HEK293T (cell line): ENCODE results near the gene PLXNA2.

Experiments
- ELF4 ChIP-seq: fragments of 450-650 bp; IDR thresholded peaks from 2 replicates; pipeline ENCODE4 v1.6.1; 2017; ENCODE audit warnings: antibody characterized with exemption
- FOXK2 ChIP-seq: fragments of 450-650 bp; IDR thresholded peaks from 2 replicates; pipeline ENCODE4 v1.6.1; 2016; ENCODE audit warnings: mild to moderate bottlenecking
- HDGF ChIP-seq: fragments of 450-650 bp; IDR thresholded peaks from 2 replicates; pipeline ENCODE4 v1.6.1; 2017; ENCODE audit warnings: antibody characterized with exemption, borderline replicate concordance
- NFRKB ChIP-seq: fragments of 450-650 bp; IDR thresholded peaks from 2 replicates; pipeline ENCODE4 v1.6.1; 2016; ENCODE audit warnings: mild to moderate bottlenecking, moderate library complexity
- SP1 ChIP-seq: fragments of 450-650 bp; IDR thresholded peaks from 2 replicates; pipeline ENCODE4 v1.6.1; 2017

DNA sequence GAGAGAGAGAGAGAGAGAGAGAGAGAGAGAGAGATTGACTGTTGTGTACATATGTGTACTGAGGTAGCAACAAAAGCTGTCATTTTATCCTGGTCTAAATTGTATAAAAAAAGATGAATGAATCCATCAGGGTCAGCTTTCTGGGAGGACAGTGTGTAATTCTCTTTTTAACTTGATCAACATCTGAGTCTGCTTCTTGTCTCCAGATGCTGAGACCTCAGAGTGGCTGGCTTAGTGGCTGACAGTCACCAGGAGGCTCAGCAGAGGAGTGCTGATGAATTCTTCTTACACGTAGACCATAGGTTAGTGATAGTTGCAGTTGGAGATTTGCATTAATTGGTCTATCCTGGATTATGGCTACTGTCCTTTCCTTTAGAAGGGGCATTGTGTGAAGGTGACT lies 28.5 kb upstream of the PLXNA2 start:
- TF ChIP-seq SP1 (no peak), FOXK2 (no peak), ELF4 (no peak), NFRKB (no peak), HDGF (no peak)
